Pulmonary artery endothelial cell (primary cell): ENCODE measurements around the gene SCGB3A2. TPM values are rescaled to one million over a fixed set of nuclear protein-coding genes. Genes with fewer than 3 reads are reported as not detected.
"Not testable (repeated sequence)": the region's sequence is repeated elsewhere in the genome, so short reads cannot be mapped to it uniquely, and the experiment has no call there.

Experiments
- DNase-seq: peaks from one replicate; pipeline ENCODE4 v3.0.0-alpha.2; 2011; ENCODE audit warnings: low read depth, low spot score
- total RNA-seq: library from RNA; depleted of rRNA; stranded (reverse); fragments of >200 nt; gene quantifications from 2 replicates; pipeline ENCODE4 v1.2.3, GENCODE V29; 2014

The SCGB3A2 gene
- total RNA-seq, 1 donor from 2014 or later, result not detected

DNA sequence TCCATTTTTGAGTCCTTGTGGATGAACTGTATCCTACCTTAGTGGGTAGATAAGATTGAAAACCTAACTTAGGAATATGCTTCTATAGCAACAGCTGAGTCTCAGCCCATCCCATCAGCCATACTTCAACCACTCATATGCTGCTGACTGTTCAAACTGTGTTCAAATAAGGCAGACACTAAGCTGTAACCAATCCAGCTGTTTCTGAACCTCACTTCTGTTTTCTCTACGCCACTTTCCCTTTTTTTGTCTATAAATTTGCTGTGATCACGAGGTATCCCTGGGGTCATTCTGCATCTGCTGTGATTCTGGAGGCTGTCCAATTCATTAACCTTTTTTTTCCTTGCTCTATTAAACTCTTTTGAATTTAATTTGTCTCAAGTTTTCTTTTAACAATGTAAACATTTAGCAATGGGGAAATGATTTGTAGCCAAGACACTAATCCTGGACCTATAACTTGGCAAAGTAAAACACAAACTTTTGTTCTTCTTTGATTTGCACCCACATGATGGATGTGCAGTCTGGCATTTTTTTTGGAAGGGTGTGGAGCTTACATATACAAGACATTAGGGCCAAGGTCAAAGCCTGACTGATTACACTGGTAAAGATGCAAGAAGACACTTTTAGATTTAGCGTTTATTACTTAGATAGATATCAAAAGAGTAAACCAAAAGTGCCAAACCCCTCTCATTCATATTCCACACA, 14.9 kb upstream of the SCGB3A2 start:
- no peak for DNase-seq

DNA sequence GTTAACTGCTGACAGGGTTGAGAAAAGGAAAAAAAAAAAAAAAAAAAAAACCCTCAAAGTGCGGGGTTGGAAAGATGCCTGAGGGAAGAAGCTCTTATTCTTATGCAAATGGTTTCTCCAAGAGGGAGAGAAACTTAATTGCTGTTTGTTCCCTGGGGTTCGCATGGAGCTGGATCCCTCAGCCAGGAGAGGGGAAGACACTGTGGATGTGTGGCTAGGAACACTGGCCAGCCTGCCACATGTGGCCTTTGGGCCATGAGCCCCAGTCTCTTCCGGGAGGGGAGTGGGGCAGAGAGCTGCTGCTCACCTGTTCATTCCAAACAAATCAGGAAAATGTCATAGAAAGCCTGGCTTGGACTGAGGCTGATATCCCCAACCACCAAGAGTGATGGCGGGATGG, 9.4 kb upstream of the SCGB3A2 start:
- no peak for DNase-seq

DNA sequence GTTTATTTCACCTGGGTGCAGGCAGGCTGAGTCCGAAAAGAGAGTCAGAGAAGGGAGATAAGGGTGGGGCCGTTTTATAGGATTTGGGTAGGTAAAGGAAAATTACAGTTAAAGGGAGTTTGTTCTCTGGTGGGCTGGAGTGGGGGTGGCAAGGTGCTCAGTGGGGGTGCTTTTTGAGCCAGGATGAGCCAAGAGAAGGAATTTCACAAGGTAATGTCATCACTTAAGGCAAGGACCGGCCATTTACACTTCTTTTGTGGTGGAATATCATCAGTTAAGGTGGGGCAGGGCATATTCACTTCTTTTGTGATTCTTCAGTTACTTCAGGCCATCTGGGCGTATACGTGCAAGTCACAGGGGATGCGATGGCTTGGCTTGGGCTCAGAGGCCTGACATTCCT, 8.6 kb upstream of the SCGB3A2 start:
- not testable (repeated sequence) for DNase-seq

DNA sequence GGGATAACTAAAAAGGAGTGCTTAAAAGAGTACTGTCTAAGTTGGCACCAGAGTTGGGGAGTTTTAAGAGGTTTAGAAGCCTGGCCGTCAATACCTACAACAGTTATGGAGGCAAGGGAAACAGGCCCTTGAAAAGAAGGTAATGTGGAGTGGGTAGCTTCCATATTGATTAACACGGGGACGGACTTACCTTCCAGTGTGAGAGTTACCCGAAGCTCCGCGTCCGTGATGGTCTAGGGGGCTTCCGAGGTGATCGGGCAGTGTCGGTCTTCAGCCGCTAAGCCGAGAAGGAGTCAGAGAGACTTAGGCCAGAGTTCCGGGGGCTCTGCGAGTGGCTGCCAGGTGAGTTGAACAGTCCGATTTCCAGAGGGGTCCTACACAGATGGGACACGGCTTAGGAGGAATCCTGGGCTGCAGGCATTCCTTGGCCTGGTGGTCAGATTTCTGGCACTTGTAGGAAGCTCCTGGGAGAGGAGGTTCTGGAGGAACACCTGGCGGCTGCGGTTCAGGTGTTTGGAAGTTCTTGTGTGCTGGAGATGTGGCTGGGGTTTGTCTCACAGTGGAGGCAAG, 6.4 kb upstream of the SCGB3A2 start:
- not testable (repeated sequence) for DNase-seq

DNA sequence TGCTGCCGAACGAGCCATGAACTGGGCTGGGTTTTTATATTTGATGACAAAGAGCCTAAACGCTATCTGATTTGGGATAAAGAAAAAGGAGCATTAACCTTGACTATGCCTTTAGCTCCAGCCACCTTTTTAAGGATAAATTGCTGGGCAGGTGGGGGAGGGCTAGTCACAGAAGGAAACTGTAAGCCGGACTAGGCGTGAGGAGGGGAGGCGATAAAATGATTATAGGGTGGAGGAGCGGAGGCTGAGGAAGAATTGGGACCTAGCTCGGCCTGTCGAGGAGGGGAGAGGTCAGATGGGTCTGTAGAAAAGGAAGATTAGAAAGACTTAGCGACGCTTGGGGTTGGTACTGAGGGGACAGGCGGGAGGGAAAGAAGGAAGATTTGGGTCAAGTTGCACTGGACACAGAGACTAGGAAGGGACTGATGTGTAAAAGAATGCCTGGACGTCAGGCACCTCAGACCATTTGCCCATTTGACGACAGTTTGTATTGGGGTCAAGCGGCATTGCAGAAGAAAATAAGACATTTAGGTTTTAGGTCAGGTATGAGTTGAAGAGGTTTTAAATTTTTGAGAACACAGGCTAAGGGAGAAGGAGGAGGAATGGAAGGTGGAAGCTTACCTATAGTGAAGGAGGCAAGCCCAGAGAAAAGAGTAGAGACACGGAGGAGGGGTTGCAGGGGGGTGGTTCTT, 5.6 kb upstream of the SCGB3A2 start:
- DNase-seq, result not testable (repeated sequence)

DNA sequence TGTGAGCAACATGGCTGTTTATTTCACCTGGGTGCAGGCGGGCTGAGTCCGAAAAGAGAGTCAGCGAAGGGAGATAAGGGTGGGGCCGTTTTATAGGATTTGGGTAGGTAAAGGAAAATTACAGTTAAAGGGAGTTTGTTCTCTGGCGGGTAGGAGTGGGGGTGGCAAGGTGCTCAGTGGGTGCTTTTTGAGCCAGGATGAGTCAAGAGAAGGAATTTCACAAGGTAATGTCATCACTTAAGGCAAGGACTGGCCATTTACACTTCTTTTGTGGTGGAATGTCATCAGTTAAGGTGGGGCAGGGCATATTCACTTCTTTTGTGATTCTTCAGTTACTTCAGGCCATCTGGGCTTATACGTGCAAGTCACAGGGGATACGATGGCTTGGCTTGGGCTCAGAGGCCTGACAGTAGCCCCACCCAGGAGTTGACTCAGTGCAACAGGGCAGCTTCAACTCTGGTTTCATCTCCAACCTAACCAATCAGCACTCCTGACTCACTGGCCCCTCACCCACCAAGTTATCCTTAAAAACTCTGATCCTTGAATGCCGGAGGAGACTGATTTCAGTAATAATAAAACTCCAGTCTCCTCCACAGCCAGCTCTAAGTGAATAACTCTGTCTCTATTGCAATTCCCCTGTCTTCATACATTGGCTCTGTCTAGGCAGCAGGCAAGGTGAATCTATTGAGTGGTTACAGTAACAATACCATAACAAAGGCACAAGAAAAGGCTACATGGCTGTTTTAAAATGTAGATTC, 4.2 kb upstream of the SCGB3A2 start:
- not testable (repeated sequence) for DNase-seq

DNA sequence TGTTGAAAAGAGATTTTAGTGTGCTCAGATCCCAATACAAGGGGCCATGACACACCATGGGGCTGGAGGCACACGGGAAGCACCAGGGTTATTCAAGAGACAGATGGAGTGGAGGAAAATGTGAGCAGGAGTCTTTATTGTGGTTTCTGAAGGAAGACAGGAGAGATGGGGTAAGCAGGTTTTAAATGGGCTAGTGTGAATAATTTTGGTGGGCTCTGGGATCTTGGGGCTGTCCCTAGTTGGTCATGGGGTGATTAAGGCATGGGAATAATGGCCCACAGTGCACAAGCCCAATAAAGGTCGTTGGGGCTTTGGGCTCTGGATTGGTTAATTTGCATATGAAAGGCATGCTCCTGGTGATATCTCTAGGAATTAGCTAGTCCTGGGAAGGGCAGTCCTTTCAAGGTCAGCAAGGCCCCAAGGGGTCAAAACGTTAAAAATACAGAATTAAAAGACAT, 3.6 kb upstream of the SCGB3A2 start:
- DNase-seq, result no peak

DNA sequence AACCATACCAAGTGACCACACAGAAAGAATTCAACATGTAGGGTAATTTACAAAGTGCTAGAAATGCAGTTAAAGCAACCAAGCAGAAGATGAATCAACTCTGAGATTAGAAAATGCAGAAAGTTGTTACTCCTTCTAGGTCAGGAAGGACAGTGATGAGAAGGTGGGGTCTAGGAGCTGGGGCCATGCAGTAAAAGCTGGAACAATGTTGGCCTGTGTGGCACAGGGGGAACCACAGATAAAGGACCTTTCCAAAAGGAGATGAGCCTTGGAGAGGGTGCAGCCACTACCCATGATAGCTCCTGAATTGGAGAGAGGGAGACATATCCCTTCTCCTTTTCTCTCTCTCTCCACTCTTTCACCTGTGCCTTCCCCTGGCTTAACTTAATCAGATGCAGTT, 2.4 kb upstream of the SCGB3A2 start:
- DNase-seq, result no peak

DNA sequence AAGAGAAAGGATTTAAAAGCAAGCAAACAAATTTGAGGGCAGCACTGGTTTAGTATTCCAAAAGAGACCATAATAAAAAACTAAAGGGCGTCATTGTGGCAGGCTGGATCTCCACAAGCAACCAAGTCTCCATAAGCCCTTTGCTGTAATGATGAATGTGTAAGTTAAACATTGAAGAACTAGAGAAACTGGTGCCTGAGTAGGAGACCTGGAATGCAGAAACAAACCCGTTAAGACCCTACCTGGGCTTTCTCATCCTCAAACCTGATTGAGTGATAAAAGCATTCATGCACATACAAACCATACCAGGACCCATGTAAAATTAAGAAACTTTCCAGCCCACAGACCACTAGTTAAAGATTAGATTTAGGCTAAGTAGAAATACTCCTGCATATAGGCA, 1.9 kb upstream of the SCGB3A2 start:
- no peak for DNase-seq

DNA sequence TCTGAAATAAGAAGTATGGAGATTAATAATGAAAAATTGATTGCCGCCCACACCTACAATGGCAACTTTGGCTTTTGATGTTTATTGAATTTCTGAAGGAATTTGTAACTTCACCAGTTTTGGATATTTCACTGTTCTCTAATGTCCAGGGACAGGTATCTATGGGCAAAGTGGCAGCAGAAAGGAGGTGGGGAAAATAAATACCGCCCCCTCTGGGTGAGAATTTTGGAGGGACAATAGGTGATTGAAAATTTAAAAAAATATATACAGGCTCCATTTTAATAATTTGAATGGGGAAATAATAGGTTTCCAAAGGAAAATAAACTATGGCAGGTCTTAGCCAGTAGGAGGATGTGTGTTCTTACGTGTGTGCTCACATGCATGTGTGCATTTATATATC, 1.3 kb downstream of the SCGB3A2 start:
- no peak for DNase-seq

DNA sequence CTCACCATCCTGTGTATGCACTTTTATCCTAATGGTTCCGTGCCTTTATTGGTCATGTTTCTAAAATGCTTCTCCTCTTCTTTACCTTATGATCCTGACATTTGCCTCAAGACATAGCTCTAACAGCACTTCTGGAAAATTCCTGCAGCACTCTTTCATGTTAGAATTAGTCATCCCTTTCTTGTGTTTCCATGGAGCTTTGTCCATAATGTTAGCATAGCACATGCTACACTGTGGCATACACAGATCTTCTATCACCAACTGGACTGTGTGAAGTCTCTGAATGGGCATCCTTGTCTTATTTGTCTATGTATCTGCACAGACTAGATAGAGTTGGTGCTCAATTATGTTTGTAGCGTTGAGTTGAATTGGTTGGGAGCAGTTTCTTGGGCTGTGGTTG, 2.0 kb downstream of the SCGB3A2 start:
- DNase-seq, result no peak

DNA sequence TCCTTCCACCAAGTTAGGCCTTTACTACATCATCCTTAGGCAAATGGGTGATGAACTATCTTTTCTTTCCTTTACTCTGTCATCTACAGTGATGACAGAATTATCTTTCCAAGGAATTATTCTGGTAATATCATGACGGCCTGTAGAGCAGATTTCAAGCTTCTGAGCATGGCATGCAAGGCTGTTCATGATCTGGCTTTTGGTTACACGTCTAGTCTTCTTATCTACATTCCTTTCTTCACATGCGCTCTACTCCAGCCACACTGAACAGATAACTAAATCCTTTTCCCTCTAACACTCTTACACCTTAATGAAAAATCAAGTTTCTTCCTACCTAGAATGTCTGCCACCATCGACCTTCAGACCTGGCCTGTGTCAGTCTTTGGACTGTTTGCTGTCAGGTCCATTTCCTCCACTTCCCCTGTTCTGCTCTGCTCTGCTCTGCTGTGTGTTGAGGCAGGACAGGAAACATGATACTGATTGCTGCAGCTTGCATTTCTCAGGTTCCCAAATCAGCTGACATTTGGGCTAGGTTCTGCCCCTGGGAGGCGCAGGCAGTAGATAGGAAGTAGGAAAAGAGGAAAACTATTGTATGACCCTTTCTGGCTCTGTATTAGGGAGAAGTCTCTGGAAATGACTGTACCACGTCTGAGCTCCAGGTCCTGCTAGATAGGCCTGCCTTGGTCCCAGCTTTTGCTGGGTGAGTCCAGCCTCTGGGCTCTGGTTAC, 4.2 kb downstream of the SCGB3A2 start:
- DNase-seq, result no peak

DNA sequence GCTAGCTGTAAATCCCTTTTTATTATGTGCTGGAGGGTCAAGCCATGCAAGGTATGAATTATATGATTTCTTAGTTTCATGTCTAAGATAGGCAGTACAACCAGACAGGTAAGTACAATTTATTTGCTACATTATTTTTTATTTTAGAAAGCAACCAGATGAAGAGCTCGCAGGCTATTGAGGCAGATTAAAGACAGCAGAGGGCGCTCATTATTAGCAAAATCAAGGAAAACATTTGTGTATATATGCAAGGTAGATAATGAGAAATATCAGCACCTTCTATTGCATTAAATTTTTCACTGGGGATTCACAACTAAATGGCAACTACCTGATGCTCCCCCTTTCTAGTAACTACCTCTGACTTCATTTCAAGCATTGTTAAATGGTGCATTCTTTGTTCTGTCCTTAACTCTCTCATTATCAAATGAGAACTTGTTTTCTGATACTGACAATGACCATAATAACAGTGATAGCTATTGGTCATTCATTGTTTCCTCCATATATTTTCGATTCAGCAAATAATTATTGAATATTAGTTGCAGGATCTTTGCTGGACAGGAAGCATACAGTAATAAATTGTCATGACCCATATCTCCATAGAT, 8.6 kb downstream of the SCGB3A2 start:
- no peak for DNase-seq

DNA sequence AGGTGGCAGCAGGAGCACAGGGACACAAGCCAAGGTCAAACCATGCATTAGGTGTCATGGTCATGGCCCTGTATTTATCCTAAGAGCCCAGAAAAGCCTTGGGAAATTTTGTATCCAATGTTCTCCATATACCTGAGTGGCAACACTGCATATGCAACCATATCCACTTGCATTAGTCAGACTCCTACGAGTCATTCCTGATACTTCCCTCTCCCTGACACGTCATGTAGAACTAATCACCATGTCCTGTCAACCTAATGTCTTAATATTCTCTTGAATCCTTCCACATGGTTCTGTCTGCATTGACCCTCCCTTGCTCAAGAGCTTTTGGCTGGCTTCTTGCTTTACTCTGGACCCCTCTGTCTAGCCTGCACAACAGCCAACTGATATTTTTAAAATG, 9.4 kb downstream of the SCGB3A2 start:
- no peak for DNase-seq

DNA sequence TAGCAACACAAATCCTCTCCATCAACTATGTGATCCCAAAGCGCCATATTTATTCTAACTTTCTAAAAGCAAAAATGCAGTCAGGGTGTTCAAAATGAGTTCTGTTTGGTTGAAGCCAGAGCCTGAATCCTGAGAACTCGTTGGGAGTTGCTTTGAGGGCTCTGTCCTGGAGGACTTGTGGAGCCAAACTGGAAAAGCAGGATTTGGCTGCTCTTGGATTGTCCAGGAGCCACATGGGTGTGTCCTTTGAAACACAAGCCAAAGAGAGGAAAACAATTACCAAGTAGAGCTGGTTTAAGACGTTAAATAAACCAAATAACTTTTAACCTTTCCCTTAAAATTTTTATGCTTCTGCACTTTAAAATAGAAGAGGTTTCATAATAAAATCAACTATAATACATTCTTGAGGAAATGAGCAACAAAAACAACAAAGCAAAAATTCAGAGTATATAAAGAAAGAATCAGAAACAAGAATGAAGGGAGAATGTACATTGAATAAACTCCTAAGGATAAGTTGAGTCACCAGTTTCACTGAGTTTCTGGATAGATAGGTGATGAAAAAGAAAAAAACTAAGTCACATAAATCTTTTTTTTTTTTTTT, 14.3 kb downstream of the SCGB3A2 start:
- DNase-seq, result no peak

DNA sequence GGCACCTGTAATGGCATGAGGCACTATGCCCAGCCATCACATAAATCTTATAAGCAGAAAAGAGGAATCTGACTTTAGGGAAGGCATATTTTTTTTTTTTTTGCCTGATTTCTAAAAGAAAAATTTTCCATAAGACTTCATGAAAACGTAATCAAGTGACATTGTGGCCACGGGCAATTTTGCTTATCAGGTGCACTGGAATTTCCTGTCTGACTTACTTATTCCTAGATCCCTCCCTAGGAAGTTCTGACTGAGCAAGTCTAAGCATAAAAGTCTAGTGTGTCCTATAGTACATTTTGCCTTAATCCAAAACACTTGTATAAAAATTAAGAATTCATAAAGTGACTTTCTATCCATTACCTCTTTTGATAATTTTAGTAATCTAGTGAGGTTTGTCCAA, 15.3 kb downstream of the SCGB3A2 start:
- peak; percentile 66 for DNase-seq

DNA sequence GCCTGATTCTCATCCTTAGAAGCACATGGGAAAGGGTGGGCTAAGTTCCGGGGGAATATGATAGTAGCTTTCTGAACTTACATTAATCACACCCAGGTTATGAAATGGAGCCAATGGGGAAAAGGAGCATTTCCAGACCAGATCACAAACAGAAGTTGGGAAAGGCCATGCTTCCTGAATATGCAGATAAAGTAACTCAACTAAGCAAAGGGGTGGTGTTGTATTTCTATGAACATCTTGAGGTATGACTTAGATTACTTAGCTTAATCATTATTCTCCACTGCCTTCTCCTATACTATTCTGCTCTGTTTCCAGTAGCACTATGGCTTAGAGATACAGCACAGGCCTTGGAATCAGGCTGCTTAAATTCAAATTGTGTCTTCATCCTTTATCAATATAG, 17.4 kb downstream of the SCGB3A2 start:
- DNase-seq, result no peak

DNA sequence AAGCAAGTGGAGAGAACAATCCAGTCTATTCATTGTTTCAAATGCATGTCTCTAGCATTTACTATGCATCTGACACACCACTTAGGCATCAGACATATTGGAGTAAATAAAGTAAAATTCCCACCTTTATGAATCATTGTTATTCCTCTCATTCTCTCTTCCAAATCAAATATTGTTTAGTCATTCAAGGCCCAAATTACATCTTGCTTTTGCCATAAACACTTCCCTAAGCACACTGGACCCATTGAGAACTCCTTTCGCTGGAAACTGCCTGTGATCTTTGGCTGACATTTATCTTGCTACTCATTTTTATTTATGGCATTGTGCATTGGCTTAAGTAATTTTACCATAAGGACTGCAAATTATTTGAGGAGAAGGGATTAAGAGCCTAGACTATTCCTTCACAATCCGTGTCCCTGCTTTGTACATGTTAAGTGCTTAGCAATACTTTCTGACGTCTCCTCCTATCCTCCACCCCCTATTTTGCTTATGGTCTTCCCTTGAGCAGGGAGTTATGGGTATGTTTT, 20.4 kb downstream of the SCGB3A2 start:
- no peak for DNase-seq

DNA sequence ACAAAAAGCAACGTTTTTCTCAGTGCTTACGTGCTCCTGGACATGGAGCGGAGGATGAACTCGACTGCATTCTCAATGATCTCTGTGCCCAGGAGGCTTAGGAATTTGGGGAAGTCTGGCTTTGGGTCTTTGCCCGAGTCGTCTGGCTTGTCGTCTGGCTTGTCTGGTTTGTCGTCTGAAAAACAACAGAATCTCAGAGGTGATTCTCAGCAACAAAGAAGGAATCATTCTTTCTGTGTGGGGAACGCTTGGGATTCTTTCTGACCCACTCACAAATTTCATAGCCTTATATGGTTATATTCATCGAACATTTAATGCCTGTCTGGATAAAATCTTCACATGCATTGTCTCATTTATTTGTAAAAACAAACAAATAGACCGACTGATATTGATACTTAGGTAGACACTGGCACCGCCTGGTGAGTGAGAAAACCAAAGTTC, 23.1 kb downstream of the SCGB3A2 start:
- DNase-seq, result no peak

DNA sequence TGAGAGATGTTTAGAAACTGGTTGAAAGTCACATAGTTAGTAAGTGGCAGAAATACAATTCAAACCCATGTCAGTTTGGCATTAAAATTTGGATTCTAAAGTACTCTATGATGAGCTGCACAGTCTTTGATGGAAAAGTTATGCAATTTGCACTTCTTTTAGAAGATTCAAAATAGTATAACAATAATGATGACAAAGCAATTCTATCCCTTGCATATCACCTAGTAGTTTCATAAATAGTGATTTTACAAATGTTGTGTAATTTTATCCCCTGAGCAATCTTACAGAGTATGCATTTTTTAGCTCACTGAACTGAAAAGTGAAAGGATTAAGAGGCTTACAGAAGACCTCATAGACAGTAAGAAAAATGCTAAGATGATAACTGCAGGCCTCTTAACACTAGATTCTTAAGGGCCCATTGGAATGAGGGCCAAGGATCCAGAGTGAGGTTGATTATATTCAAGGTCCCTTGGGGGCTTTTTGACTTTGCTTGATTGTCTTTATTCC, 24.2 kb downstream of the SCGB3A2 start:
- no peak for DNase-seq
